ENCODE measurements around the gene FRMPD4.

DNA sequence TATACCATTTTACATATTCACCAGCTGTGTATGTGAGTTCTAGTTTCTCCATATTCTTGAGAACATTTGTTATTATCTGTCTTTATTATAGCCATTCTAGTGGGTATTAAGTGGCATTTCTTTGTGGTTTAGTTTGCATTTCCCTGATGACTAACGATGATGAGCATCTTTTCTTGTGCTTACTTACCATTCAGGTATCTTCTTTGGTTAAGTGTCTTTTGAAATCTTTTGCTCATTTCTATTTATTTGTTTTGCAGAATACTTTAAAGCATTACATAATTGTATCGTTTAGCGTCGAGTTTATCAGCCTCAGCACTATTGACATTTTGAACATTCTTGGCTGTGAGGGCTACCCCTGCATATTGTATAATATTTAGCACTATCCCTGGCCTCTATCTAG, 85.4 kb downstream of the FRMPD4 start:
- no peak for TF ChIP-seq CTCF (IDR thresholded peaks at IDR 0.05)
- no peak for TF ChIP-seq POLR2A (IDR thresholded peaks at IDR 0.05)

All from adrenal gland (tissue), 5 donors.